ENCODE measurements around the gene PDK2.

- TF ChIP-seq TAF1 (IDR thresholded peaks at IDR 0.05; ENCODE audit: low read depth, low read length) (no peak), POLR2AphosphoS5 (IDR thresholded peaks at IDR 0.05; ENCODE audit: low read depth, low read length) (no peak), POLR2A (IDR thresholded peaks at IDR 0.05; ENCODE audit: low read depth, low read length) (no peak), PAX5 (IDR thresholded peaks at IDR 0.05; ENCODE audit: insufficient read depth, low read length, severe bottlenecking) (no peak), POU2F2 (IDR thresholded peaks at IDR 0.05; ENCODE audit: low read depth, low read length) (no peak)
Observed at GRCh38 chr17:50070908-50071680, 24.1 kb upstream of the PDK2 start.

Measured in GM12891 (cell line).